Measurements from ENCODE around the gene SETD5.

The SETD5 gene

DNA sequence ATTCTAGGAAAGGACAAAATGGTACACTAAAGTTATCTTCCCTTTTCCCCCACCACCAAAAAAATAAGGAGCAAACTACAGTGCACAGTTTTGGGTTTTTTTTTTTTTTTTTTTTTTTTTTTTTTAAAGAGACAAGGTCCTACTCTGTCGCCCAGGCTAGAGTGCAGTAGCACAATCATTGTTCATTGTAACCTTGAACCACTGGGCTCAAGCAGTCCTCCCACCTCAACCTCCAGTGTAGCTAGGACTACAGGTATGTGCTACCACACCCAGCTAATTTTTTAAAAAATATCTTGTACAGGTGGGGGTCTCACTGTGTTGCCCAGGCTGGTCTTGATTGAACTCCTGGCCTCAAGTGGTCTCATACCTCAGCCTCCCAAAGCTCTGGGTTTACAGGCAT, 14.9 kb downstream of the SETD5 start:
- DNase-seq = no peak

DNA sequence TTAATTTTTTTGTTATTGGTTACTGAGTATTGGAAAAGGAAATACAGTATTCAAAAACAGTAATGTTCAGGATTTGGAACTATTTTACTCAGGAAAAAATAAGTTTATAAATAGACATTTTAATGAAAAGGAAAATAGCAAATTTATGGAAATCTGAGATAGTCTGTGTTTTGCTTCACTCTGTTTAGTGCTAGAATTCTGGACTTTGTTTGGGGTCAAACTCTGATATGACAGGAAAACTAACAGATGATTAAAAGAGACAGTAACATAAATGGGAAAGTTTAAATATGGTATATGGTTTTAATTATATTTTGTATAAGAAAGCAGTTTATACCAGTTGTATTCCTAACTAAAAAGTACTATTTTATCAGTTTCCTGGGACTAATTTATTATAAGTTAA, 17.4 kb downstream of the SETD5 start:
- DNase-seq = no peak

DNA sequence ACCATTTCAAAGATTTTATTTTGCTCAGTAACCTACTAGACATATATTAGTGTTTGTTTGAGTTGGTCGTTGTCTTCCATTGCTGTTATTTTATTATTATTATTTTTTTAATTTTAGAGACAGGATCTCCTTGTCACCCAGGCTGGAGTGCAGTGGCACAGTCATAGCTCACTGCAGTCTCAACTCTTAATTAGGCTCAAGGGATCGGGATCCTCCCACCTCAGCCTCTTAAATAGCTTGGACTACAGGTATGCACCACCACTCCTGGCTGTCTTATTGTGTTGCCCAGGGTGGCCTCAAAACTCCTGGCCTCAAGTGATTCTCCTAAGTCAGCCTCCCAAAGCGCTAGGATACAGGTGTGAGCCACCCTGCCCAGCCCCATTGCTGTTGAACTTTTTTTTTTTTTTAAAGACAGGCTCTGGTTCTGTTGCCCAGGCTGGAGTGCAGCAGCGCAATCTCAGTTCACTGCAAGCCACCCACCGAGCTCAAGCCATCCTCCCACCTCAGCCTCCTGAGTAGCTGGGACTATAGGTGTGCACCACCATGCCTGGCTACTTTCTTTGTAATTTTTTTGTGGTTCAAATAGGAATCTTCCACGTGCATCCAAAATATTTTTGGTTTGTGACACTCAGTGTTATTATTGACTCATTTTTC, 18.2 kb downstream of the SETD5 start:
- DNase-seq = no peak

DNA sequence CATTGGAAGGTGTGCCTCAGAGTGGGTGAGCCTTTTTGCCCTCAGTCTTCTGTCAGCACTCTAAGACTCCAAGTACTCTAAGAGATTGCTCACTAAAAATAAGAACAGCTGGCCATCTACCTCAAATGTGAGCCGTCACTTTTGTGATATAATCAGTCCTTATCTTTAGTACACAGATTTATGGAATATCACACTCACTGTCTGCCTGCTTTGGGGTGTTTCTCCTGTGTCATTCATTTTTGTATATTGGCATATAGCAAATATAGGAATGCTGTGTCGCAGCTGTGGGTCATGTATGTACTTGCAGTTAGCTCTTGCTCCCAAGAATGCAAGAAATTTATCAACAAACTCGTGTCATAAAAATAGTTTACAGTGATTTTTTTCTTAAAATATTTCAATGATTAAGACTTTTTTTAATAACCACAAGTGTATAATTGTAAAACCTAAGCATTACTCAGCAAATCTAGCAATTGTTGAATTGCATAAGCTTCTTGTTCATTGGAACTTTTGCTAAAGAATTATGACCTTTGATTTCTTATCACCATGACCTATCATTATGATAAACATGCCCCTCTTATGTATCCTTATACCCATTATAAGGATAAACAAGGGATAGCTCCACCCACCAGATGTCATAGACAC, 18.8 kb downstream of the SETD5 start:
- DNase-seq = no peak

DNA sequence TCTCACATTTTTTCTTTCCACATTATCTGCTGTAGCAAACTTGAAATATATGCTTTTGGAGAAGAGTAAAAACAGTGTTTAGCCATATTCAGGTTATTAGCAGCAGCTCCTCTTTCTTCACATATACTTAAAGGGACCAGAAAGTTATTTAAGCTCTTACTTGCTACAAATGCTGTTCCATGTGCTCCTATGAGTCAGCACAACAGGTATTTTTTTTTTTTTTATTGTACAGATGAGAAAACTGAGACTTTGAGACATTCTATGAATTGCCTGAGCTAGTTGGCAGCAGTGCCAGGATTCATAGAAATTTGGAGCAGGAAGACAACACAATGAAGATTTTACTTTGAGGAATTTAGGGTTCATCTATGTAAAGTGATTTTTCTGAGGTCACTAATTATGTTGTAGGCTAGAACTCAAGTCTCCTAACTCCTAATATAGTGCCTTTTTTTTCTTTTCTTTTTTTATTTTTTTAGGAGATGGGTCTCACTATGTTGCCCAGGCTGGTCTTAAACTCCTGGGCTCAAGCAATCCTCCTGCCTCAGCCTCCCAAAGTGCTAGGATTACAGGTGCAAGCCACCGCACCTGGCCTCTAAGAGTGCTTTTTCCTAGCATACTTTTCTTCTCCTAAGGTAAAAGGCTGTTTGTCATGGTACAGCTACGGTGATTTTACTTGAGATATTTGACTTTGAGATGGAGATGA, 23.6 kb downstream of the SETD5 start:
- DNase-seq = no peak

DNA sequence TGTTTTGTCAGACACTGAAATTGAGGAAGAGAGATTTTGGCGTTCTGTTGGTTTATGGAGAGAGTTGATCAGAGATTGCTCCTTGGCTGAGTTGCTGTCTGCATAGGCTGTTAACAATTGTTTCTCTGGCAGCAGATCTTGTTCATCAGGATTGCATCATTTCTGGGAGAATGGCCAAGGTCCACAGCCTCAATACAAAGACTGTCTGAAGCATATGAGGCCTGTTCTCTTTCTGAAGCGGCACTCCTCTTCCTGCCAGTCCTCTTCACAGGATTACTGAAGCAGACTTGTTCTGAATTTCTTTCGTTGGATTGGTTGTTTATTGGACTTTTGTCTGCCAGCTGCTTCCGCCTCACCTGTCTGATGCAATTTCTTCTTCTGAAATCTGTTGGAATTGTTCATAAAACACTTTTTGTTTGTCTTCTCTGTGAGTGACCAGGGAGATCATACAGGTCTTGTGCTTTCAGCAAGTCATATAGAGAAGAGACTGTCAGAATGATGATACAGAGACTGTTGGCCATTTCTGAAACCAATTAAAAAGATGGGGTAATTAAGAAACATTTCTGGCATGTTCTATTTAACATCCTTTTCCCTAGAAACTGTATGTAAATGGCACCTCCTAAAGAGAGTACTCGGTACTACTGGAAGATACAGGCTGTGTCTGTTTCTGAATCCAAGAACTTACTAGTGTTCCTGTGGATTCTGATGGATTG, 25.5 kb downstream of the SETD5 start:
- DNase-seq = peak in 1 of 2 donors; percentile 51

DNA sequence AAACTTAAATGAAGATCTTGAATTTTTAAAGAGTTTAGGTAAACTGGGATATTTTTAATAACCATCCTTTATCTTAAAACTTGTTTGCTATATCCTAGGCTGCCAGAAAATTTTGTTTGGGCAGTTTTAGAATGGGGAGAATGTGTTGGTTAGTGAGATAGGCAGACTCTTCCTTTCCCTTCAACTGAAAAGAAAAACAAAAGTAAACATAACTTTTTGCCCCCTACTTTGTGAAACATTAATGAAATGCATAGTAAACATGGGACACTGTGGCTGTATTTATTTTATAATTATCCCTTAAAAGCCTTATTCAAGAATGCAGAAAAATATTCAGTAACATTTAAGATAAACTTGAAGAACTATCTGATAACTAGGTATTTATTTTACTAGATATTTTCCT, 31.0 kb downstream of the SETD5 start:
- no peak for DNase-seq

DNA sequence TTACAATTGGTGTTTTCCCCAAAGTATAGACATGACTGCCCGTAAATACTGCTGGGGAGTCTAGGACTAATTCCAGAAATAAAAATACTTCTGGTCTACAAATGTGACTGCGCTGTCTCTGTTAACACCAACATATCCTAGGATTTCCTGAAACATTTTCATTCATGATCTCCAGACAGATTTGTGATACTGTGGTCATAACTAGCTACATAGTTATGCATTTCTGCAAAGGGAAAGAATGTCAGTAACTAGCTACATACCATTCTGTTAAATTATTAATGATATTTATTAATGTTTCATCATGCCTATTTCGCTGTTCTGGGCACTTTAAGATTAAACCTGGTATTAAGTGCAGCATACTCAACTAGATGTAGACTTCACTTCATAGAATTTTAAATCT, 33.3 kb downstream of the SETD5 start:
- no peak for DNase-seq

DNA sequence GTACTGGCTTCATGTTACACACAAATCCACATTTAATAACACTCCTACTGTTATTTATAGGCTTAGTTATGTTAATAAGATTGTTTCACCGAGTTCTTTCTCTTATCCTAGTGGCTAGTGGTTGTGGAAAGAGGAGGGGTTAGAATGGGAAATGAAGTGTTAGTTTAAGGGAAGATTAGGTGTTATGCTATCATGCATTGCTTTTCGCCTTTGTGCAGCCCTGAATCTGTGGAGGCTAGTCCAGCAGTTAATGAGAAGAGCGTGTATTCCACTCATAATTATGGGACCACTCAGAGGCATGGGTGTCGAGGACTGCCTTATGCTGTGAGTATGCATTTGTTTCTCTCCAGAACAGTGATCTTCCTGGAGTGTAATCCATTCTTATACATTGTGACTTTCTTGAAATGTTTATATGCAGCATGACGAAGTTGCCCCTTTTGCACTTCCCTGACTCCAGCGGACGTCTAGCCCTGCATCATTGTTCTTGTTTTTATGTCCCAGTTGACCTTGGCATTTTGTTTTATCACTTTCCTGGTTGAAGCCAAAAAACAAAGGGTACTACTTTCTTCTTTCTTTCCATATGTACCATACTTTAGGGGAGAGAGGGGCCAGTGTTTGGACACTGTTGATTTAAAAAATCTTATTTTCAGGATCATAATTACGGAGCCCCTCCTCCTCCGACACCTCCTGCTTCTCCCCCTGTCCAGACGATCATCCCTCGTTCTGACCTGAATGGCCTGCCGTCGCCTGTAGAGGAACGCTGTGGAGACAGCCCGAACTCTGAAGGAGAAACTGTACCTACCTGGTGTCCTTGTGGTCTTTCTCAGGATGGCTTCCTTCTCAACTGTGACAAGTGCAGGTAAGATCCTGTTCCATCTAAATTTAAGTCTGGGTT, 36.5 kb downstream of the SETD5 start:
- DNase-seq = no peak

DNA sequence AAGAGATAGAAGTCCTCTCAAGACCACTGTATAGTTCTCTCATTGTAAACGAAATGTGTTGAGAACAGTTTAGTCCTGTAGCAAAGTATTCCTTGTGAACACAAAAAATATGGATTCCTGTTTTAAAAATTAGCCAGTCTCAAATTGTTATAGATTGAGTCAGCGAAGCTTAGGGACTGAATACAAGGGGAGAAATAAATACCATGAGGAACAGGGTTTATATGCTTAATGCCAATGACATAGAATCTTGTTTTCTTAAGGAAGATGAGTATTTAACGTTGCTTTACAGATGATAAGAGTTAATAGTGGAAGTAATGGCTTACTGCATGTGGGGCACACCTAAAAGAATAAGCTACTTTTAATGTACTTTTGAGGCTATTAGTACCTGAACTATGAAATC, 37.9 kb downstream of the SETD5 start:
- no peak for DNase-seq

DNA sequence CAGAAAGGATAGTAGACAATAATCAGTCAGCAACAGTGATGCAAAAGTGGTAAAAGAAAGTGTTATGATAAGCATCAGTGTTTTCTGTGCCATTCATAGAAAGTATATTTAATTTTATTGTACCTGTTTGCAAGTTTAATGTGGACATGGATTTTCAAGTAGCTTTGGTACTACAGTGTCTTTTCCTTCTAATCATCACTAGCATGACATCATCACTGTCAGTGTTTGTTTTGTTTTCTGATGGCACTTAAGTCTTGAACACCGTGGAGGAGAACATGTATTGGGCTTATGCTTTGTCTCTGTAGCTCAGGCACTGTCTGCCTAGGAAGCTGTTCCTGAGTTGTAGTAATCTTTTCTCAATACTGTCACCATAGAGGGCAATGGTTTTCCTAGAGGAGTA, 41.9 kb downstream of the SETD5 start:
- DNase-seq = no peak

DNA sequence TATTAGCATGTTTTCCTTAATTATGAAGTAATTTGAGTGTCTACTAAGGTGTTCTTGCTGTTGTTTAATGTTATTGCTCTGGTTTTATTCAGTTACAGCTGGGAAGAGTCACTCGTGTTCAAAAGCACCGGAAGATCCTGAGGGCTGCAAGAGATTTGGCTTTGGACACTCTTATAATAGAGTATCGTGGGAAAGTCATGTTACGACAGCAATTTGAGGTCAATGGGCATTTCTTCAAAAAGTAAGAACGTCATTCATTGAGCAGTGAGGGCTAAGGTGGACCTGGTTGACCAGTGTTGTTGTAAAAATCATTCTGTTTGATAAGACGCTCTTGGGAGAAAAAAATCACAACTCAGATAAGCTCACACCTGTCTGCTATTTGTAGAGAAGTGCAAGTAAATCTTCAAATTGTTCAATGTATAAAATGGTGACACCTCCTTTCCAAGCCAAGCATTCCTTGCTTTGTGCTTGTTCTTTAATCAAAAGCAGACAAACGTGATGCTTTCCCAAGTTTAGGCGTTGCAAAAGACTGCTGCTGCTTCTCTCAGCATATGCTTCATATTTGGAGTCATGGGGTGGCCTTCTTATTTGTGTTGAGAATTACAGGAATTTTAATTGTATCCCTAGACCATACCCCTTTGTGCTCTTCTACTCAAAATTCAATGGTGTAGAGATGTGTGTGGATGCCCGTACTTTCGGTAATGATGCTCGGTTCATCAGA, 44.2 kb downstream of the SETD5 start:
- no peak for DNase-seq

DNA sequence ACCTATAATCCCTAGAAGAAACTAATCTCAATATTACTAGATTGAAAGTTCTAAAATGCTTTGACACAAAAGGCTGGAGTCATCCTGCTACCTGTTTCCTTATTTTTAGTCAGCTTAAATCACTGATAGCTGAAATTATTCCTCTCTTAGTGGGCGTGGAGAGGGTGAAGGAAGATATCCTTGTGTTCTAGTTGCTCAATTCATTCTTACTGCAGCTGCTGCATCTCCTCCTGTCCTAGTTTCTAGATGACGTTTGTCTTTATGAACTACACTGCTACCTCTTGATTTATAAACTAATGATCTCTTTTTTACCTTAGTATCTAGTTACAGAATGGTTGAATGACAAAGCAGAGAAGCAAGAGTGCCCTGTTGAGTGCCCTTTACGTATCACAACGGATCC, 50.7 kb downstream of the SETD5 start:
- DNase-seq = no peak

DNA sequence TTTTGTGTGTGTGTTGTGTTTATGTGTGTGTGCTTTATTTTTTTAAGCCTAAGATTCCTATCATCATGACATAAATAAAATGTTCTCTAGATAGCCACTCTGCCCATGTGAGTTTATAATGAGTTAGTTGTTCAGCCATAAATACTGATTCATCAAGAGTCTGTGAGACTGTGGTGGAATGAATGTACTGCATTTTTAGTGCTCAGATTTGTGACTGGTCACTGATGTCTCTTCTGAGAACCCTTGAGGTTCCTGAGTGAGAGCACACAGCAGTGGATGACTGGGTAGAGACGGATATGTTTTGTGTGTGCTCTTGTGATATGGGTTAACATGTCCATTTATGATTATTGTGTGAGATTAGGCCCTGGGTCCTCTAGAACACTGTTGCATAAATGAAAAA, 51.2 kb downstream of the SETD5 start:
- no peak for DNase-seq

DNA sequence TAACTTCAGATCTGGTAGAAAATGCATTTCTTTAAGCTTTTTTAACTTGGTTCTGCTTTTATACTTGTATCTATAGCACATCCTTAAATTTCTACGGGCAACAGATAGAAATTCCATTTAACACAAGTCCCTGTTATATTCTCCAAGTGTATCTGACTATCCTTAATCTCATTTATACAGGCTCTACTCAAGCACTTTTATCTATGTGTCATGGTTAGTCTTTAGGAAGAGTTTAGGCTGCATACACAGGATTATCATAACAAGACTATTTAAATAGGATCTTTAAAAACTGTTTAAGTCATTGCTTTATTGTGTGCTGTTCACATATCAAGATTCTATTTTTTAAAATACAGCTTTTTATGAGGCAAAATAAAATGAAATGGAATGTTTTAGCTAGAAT, 52.7 kb downstream of the SETD5 start:
- DNase-seq = no peak

DNA sequence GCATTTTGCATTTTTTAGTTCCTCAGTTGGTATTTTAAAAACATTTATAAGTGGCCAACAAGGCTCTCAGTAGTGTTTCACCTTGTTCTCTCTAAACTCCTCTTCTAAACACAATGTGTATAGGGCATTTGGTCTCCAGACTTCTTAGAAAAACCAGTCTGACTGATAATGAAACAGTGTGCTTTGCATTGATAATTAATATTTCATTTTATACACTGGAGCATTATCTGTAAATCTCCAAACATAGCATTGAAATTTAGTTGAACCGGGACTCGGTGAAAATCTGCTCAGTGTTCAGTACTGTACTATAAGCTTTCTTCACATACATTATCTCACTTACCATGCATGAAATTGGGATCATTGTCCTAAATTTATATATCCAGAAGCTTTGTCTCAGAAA, 53.6 kb downstream of the SETD5 start:
- DNase-seq = no peak

DNA sequence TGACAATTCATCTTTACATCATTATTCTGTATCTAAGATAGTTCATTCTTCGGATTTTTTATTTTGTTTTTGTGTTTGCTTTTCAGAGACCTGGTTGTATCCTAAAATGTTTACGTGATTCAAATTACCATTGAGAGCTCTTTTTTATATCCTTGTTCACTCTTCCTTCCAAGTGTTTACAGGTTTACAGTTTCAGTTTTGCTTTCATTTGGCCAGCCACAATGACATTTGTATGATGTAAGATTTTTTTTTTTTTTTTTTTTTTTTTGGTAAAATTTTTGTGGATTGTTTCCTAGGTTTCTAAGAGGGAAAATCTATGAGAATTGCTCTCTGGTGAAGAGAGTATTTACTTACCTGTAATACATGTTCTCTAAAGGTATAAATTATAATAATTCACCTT, 55.0 kb downstream of the SETD5 start:
- peak in 1 of 2 donors; percentile 5 for DNase-seq

DNA sequence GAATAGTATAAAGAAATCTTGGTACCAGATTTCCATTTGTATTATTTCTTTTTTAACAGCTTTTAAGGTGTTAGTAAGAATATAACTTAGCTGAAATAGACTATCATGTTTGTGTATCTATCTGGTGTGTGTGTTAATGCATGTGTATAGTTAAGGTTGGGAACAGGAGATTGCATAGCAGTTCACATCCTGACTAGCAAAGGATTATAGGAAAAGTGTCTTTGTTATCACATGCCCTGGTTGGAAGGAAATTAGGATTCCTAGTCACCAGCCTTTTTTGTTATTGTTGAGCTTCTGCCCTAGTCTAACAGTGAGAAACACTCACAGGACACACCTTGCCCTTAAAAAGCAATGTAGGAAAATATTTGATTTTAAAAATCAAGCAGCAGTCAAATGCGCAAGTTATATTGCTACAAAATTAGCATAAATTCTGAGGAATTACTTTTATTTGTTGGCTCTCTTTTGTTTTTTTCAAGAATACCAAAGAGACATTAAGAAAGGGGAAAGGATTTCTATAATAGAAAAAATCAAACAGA, 58.2 kb downstream of the SETD5 start:
- DNase-seq = no peak

DNA sequence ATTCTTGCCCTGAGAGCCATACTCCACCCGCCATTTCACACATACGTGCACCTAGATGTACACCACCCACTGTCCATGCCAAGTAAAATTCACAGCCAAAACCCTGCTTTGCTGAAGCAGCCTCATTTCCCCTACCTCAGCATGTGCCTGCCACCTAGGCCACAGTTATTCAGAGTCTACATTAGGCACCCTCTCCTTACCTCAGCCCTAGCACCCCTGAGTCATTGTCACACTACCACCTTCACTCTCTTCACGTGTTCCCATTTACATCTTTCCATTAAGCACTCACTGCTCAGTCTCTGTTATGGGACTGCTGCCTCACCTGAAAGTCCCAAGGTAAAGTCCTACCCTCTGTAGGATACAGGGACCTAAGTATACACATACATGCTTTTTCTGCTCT, 70.0 kb downstream of the SETD5 start:
- no peak for DNase-seq

DNA sequence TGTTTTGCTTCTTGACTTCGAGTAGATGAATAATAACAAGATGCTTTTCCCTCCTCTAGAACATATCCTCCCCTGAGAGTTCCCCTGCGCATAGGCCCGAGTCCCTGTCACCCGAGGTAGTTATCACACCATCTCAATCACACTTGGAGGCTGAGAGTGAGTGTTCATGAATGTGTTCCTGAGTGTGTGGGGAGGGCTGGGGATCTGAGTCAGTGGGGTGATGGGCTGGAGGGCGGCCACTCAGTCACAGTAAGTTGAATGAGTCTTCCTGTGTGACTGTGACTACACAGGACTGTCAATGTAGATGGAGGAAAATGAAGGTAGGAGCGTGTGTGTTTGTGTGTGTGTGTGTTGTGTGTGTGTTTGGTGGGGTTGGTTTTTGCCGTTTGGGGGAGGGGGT, 71.0 kb downstream of the SETD5 start:
- no peak for DNase-seq

DNA sequence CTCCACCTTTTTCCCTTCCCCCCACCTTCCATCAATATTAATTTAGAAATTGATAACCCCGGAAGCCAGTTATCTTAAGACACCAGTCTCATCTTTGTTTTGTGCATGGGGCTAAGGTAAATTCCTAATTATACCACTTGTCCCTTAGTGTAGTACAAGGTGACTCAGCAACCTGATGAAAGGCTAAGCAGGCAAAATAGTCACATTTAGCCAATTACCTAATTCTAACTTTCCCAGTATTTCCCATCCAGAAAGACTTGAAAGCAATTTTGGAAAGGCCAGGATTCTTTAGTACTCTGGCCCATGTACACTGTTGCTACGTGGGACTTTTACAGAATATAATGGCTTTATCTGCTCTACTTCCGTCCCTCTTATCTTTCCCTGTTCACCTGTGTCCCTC, 72.6 kb downstream of the SETD5 start:
- DNase-seq = peak; percentile 10 to 69
